GM18873 (cell line): Measurements from ENCODE around the gene CRTC1.

Experiments
- ATAC-seq: cut with Tn5 transposase; IDR thresholded peaks from one replicate; pipeline ENCODE4 v1.9.1; 2021; ENCODE audit warnings: mild to moderate bottlenecking, moderate library complexity, moderate number of reproducible peaks; ENCODE audit not compliant: unreplicated experiment, low FRiP score

The CRTC1 gene

DNA sequence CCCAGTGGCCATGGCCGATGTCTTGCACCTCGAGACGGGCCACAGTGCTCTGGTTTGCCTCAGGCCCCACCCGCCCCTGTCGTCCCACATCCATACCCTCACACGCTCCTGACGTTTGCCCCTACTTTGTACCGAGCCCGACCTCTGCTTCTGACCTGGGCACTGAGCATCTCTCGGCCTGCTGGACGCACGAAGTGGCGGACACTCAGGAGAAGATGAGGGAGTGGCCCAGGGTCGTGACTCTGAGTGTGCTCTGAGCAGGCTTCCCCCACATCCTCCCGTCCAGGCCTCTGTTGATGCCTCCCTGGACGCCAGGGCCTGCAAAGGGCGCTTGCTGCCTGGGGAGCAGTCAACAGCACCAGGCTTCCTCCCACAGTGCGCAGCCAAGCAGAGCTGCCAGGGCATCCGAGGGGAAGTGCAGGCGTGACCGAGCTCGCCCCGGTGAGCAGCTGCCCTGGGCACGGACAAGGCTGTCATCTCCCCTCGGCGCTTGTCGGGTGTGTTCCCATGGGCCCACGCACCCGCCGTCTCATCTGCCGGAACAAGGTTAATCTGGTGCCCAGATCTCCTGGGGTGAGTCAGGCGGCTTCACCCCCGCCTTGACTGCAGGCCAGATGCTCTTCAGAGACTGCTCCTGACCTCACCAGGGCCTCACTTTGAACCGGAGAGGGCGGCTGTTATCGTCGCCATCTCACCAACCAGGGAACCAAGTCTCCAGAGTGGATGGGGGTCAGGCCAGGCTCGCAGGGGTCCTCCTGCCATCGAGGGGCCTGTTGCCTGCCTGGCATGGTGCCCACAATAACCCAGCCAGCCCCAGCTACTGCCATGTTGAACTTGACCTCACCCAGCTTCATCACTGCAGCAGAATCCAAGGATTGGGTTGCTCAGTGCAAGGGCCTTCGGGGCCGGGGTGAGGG, 80.5 kb downstream of the CRTC1 start:
- ATAC-seq = no peak

DNA sequence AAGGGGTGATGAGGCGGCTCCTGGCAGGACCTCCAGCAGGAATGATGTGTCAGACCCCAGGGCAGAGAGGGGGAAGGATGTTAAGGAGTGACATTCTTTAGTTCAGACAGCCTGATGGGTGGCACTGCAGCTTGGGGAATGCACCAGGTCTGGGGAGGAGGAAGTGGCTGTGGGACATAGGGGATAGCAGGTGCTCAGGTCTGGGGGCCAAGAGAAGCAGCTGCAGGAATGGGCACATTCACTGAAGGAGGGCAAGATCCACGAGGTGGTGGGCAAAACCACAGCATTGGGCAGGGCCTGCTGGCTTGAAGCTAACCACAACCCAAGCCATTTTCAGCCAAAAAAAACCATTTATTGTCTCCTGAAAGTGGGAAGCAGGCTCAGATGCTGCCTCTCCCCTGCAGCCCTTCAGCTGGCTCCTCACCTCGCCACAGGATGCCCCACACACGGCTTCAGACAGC, 81.1 kb downstream of the CRTC1 start:
- ATAC-seq = no peak

DNA sequence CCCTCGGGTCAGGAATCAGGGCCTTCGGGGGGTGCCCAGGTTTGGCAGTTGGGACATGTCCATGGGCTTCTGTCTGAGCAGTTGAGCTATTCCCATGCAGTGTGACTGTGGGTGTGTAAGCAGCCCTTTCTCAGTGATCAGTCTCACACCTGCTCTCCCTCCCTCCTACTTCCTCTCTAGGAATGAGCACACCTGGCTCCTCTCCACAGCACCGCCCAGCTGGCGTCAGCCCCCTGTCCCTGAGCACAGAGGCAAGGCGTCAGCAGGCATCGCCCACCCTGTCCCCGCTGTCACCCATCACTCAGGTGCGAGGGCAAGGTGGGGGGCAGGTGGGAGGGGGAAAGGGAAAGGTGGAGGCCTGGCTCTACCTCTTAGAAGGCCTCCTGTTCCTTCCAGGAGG, 81.7 kb downstream of the CRTC1 start:
- ATAC-seq = no peak

DNA sequence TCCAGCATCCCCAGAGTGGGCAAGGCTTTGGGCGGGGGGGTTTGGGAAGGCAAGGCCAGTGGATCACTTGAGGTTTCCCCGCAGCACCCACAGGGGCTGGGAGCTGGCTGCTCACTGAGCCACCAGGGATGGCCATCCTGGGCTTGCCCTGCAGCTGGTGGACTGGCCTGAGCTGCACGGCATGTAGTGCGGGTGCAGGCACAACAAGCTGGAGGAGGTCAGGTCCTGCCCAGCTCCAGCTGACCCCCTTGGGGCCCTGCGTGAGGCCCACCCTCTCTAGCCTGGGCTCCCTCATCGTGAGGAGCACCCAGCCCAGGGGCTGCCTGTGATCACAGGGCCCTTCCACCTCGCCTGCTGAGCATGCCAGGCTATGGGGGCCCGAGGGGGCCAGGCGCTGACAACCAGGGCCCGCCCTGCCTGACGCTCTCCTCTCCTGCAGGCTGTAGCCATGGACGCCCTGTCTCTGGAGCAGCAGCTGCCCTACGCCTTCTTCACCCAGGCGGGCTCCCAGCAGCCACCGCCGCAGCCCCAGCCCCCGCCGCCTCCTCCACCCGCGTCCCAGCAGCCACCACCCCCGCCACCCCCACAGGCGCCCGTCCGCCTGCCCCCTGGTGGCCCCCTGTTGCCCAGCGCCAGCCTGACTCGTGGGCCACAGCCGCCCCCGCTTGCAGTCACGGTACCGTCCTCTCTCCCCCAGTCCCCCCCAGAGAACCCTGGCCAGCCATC, 84.7 kb downstream of the CRTC1 start:
- no peak for ATAC-seq

DNA sequence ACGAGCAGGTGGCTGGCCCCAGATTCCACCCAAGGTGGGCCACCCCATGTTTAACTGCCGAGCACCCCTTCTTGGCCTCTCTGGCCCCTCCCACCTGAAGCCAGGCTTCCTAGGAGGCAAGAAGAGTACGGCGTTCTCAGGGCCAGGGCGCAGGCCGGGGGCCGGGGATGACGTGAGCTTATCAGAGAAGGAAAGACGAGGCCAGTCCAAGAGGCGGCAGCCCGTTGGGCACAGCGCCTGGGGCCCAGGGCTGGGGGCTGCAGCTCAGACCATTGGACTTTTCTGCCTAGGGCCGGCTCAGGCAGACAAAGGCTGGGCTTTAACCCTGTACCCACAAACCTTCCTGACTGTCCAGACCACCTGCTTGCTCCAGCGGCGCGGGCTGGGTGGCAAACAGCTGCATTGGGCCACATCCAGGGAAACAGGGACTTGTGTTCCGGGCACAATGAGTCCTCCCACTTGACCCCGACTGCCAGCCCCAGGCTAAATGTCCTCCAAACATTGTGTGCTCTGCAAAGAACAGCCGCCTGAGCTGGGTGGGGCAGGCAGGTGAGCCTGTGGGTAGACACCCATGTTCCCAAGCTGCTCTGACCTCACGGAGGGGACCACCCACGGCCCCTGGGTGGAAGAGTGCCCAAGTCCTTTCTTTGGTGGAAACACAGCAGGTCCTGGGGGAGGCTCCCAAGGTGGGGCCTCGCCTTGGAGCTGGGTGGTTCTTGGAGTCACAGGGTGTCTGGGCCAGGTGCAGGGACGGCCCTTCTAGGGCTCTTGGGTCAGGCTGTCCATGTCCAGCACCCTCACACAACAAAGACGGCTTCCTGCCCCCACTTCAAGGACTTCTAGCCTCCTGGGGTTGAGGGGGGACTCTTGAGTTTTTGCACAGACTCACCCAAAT, 85.8 kb downstream of the CRTC1 start:
- no peak for ATAC-seq

DNA sequence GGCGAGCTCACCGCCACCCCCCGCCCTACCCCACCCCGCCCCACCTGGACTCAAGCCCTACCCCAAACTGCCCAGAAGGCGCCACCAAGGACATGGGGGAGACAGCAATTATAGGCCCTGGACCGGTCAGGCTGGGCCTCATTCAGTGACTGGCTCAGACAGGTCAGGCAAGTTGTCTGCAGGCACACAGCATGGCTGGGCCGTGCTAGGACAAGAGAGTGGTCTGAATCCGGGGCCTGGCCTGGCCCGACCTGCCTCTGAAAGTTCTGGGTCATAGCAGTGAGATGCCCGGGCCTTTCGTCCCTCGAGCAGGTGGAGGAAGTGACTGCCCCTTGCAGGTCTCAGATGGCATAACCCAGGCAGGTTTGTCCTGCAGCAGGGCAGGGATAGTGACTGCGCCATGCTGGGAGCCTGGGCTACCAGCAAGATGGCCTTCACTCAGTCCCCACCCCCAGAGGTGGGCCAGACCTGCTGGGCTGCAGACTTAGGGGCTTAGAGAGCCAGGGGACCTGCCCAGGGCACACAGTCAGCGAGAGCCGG, 86.6 kb downstream of the CRTC1 start:
- no peak for ATAC-seq

DNA sequence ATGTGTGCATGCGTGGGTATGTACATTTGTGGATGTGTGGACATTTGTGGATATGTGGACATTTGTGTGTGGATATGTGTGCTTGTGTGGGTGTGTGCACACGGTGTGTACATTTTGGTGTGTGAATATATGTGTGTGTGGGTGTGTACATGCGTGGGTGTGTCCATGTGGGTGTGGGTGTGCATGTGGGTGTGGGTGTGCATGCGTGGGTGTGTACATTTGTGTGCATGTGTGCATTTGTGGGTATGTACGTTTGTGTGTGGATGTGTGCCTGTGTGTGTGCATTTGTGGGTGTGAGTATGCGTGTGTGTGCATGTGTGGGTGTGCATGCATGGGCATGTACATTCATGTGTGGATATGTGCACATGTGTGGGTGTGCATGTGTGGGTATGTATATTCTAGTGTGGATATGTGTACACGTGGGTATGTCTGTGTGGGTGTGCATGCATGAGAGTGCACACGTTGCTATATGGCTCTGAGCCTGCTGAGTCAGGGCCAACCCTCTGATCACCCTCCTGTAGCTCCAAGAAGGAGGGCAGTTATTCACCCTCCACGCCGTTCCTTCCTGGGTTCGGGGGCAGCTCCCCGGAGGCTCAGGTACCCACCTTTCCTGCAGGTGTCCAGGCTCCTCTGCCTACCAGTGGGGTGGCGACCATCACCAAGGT, 87.3 kb downstream of the CRTC1 start:
- ATAC-seq = no peak

DNA sequence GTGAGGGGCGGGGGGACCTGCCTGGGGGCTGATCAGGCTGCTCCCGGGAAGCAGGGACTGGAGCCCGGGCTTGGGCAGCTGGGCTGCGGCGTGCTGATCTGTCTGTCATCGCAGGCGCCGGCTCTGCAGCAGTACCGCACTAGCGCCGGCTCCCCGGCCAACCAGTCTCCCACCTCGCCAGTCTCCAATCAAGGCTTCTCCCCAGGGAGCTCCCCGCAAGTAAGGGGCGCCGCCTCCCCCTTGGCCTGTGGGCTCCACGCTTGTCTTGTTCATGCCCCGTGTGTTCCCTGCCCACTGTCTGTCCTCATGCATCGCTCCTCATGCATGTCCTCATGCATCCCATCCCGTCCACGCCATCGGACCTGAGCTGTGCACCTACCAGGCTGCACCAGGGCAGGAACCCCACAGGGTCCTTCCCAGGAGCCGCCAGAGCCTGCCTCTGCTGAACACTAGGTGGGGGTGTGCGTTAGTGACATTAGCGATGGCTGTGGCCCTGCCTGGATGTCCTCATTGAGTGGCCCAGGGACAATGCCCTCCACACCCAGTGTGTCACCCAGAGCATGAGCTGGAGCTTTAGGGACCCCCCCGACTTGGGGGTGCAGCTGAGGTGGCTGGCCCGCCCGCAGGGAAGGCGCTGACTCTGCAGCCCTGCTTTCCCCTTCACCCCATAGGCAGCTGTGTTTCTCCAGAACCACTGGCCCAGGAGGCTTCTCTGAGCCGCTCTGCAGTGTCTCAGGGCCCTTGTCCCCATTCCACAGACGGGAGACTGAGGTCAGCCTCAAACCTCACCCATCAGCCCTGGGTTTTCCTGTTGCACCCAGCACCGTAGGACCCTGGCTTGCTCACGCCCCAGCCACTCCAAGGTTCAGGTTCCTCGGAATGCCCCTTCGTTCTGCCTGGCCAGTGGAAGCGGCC, 88.1 kb downstream of the CRTC1 start:
- ATAC-seq = no peak

DNA sequence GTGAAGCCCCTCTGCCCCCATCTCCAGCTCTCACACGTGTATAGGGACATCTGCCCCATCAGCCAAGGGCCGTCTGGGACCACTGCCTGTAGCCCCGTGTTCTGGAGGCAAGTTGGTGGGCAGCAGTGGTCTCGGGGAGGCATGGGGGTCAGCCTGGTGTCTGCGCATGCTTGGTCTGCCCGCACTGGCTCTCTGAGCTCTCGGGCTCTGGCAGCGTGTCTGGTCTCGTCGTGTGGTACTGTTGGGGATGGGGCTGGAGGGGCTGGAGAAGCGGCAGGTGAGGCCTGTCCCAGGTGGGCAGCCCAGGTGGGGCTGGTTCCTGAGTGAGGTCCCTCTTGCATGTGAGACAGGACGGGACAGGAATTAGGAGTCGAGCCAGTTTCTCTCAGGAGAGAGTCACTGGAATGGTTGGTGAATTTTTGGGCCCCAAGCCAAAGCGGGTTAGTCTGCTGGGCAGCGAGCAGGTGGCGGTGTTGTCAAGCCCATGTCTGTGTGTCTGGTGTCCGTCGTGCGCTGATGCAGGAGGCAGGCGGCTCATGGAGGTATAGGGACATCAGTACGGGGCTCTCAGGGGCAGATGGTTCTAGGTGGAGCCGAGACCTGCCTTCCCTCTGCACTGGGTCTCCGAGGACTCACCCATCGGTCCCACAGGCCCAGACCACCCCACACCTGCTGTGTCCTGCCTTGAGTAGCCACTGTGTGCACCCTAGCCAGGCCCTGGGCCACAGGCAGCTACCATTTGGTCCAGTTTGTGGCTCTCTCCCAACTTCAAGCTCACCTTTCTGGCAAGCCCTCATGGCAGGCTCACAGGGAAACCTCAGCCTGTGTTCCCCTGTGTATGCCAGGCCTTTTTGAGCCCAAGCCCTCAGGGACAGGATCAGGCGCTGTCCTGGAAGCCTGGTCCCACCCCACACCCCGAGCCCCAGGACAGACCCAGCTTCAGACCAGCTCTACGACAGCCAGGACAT, 89.4 kb downstream of the CRTC1 start:
- ATAC-seq = no peak

DNA sequence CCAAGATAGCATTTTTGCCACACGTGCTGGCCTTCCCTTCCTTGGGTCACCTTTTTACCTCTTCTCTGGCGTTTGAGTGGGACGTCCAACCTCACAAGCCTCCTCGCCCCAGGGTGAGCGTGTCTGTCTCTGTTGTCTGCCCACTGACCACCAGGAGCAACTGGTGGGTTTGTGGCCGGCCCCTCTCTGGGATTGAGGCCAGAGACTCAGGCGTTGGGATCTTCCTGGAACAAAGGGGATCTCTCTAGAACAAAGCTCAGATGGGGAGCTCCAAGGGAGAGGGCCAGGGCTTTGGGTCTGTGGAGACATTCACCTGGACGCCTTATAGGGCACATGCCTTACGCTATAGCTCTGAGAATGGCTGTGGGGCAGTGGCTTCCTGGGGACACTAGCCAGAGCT, 90.2 kb downstream of the CRTC1 start:
- ATAC-seq = no peak

DNA sequence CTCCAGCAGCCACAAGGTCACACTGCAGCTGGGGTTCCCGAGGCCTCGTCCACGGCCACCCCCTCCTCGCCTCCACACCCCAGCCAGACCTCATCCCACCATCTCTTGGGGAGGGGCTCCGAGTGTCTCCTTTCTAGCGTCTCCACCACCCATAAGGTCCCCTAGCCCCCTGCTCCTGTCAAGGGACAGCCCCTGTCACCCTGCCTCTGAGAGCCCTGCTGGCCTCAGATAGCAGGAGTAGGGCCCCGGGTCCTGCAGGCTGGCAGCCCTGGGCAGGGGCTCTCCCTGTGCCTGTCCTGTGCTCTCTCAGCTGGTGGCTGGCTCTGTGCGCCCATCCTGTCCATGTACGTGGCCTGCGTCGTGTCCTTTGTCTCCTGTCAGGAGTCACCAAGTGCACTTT, 90.6 kb downstream of the CRTC1 start:
- ATAC-seq = no peak

DNA sequence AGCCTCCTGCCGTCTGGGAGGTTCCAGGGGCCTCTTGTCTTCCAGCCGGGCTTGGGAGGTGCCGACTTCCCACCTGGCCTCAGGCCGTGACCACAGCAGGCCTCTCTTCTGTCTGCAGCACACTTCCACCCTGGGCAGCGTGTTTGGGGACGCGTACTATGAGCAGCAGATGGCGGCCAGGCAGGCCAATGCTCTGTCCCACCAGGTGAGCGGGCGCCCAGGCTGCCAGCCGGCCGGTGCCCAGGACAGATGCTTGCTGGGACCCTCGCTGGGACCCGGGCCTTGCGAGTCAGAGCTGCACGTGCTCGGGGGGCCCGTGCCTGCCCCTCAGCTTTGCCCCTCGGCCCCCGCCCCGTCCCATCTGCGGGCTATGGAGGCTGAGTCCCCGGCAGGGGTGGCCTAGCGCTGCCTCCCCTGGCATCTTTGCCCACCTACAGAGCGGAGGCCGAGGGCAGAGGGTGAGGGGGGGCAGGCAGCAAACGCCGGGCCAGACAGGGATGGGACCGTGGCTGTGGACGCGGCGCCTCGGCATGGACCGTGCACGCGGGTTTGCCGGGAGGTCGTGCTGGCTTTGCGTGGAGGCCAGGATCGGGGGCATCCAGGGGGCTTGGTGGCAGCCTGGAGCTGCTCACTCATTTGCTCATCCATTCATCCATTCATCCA, 91.4 kb downstream of the CRTC1 start:
- ATAC-seq = no peak

DNA sequence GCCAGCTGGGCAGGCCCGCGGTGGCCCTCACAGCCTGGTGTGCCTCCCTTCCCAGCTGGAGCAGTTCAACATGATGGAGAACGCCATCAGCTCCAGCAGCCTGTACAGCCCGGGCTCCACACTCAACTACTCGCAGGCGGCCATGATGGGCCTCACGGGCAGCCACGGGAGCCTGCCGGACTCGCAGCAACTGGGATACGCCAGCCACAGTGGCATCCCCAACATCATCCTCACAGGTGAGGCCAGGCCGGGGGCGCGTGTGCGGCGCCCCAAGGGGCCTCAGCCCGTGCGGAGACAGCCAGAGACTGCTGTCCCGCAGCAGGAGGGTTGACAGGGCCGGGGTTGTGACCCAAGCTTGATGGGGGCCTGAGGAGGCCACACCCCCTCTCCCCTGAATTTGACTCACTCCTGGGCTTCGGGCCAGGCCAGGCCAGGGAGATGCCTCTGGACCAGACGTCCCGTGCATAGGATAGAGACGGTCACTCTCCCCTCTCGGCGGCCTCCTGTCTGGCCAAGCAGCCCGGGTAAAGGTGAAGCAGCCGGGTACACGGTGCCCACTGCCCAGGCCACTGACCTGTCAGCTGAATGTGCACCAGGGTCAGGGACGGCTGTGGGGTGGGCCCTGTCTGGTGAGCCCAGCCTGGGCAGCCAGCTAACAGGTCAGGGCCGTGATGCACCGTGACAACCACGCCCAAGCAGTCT, 92.3 kb downstream of the CRTC1 start:
- ATAC-seq = no peak

DNA sequence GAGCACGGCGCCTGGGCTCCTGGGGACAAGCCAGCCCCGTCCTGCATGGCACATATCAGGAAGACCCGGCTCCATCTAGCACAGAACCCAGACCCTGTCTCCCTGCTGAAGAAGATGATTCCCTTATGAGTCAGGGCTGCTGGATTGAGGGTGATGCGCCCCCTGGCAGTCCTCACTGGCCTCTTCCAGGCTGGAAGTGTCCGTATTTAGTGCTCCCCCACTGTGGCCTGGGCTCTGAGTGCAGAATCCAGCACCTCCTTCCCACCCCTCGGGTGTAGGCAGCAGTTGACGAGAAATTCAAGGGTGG, 92.8 kb downstream of the CRTC1 start:
- no peak for ATAC-seq

DNA sequence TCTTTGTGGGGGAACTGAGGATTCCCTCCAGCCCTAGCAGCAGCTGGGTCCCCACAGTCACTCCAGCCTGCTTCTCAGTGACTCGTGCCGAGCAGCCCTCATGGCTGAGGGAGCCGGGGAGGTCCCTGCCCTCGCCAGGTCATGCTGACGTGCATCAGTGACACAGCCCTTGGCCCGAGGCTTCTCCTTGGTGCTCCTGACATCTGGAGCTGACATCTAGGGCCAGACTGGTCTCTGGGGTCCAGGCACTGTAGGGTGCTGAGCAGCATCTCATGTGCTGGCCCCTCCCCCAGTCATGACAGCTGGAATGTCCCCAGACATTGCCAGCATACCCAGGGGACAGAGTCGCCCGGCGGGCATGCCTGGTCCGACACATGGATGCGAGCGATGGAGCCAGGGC, 93.3 kb downstream of the CRTC1 start:
- ATAC-seq = no peak

DNA sequence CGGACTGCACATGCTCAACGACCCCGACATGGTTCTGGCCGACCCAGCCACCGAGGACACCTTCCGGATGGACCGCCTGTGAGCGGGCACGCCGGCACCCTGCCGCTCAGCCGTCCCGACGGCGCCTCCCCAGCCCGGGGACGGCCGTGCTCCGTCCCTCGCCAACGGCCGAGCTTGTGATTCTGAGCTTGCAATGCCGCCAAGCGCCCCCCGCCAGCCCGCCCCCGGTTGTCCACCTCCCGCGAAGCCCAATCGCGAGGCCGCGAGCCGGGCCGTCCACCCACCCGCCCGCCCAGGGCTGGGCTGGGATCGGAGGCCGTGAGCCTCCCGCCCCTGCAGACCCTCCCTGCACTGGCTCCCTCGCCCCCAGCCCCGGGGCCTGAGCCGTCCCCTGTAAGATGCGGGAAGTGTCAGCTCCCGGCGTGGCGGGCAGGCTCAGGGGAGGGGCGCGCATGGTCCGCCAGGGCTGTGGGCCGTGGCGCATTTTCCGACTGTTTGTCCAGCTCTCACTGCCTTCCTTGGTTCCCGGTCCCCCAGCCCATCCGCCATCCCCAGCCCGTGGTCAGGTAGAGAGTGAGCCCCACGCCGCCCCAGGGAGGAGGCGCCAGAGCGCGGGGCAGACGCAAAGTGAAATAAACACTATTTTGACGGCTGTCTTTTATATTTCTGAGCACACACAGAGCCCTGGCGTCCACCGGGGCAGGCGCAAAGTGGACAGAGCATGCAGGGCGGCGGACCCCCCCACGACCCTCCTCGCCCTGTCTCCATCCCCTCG, 94.0 kb downstream of the CRTC1 start:
- no peak for ATAC-seq
